ENCODE data around the gene ALKBH5. TPM values are rescaled to one million over a fixed set of nuclear protein-coding genes. Genes with fewer than 3 reads are reported as not detected.

Gene ALKBH5
- polyA plus RNA-seq, 1 experiment = 97.5 TPM

DNA sequence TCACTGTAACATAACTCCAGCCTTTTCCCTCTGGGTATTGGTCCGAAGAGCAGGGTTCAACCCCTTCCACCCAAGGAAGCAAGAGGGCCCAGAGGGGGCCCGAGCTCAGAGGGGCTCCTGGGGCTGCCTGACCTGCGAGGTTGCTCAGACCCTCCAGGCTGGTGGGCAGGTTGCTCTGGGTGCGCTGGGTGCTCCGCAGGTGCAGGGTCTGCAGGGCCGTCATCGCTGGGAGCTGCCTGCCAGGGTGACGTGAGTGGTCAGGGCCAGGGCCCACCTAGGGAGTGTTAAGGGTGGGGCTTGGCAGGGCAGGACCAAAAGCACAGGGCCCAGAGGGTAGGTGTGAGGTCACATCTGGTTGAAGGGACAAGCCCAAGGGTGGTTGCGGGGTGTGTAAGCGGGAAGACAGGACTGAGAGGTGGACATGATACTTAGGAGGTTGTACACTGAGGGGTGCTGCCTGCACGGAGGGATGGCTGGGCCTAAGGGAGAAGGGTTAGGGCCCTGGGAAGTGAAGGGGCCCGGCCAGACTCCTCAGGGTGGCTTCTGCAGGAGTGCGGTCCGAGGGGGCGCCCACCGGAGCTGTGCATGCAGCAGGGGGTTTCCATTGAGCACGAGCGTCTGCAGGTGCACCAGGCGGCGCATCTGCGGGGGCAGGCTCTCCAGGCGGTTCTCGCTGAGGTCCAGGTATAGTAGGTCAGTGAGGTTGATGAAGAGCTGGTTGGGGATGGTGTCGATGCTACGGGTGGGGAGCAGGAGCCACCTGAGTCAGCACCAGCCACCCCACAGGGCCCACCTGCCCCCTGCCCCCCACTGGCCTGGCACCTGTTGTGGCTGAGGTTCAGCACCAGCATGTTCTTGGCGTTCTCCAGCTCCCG, 70.6 kb downstream of the ALKBH5 start:
- ChIA-PET CTCF (no interaction called here), POLR2A (no interaction called here)
- TF ChIP-seq, protein P1, sequence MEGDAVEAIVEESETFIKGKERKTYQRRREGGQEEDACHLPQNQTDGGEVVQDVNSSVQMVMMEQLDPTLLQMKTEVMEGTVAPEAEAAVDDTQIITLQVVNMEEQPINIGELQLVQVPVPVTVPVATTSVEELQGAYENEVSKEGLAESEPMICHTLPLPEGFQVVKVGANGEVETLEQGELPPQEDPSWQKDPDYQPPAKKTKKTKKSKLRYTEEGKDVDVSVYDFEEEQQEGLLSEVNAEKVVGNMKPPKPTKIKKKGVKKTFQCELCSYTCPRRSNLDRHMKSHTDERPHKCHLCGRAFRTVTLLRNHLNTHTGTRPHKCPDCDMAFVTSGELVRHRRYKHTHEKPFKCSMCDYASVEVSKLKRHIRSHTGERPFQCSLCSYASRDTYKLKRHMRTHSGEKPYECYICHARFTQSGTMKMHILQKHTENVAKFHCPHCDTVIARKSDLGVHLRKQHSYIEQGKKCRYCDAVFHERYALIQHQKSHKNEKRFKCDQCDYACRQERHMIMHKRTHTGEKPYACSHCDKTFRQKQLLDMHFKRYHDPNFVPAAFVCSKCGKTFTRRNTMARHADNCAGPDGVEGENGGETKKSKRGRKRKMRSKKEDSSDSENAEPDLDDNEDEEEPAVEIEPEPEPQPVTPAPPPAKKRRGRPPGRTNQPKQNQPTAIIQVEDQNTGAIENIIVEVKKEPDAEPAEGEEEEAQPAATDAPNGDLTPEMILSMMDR (IDR thresholded peaks at IDR 0.05; ENCODE audit: insufficient read depth, low read depth, low read length) = no peak
- no peak for DNase-seq (ENCODE audit: low read depth)
- Histone ChIP-seq H3K4me3 (ENCODE audit: low read depth, low read length) (no peak overlapping the region), H3K36me3 (ENCODE audit: control insufficient read depth, insufficient read depth, low read length) (peaks cover 60% of the 10 kb centered on the region), H3K27me3 (ENCODE audit: control insufficient read depth, insufficient read depth, low read length) (no peaks in the 10 kb centered on the region)

DNA sequence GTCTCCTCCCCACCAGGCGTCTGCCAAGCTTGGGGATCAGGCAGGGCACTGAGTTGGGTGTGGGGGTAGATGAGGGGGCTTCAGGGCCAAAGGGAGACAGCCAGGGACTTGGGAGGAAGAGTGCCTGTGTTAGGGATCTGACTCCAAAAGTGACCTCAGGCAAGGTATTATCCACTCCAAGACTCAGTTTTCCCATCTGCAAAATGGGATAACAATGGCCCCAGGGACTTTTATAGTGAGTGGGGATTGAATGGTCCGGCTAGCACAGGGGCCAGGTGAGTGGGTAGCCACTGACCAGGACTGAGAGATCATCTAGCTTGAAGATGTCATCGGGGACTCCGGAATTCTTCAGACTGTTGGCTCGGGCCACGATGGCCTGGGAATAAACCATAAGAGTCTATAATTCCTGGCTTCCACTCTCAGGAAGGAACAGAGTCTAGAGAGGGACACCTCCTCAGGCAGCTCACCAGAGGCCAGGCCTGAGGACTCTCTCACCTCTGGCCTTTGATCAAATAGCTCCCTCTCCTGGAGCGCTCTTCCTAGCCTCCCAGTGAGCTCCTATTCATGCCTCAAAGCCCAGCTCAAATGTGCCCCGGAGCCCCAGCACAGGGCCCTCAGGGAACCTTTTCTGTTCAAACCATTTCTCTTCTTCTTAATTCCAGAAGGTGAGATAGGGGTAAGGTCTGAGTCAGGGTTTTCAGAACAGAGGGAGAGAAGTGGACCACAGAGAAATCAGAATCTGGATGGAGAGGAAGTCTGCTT, 71.4 kb downstream of the ALKBH5 start:
- CTCF ChIA-PET = interaction anchor here (0.5 to 2.9 kb wide), 3 partner anchors 7 to 37 kb away, joined by 3 to 11 read pairs (median 5); no protein-coding TSS in a partner anchor
- Histone ChIP-seq H3K36me3 (ENCODE audit: control insufficient read depth, insufficient read depth, low read length) (peaks cover 57% of the 10 kb centered on the region), H3K4me3 (ENCODE audit: low read depth, low read length) (no peak overlapping the region), H3K27me3 (ENCODE audit: control insufficient read depth, insufficient read depth, low read length) (no peaks in the 10 kb centered on the region)
- DNase-seq (ENCODE audit: low read depth) = no peak
- TF ChIP-seq, protein P1 (IDR thresholded peaks at IDR 0.05; ENCODE audit: insufficient read depth, low read depth, low read length) = no peak
- POLR2A ChIA-PET = no interaction called here

DNA sequence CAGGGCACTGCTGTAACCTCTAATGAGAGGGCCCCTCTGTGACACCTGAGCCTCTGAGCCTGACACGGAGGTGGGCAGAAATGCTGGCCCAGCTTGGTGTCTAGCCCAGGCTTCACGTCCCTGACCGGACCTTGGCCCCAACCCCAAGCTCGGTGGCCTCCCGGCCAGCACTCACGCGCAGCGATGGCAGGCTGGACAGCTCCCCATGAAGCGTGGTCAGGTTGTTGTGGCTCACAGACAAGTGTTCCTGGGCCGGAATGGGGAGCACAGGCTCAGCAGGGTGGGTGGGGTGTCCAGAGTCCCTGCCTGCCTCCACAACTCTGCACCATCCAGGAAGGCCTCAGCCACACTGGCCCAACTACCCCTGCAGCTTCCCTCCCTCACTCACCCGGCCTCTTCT, 72.7 kb downstream of the ALKBH5 start:
- POLR2A ChIA-PET = no interaction called here
- no peak for DNase-seq (ENCODE audit: low read depth)
- no peak overlapping the region for H3K4me3 ChIP-seq (ENCODE audit: low read depth, low read length)
- peaks cover 44% of the 10 kb centered on the region for H3K36me3 ChIP-seq (ENCODE audit: control insufficient read depth, insufficient read depth, low read length)
- no peaks in the 10 kb centered on the region for H3K27me3 ChIP-seq (ENCODE audit: control insufficient read depth, insufficient read depth, low read length)
- CTCF ChIA-PET = interaction anchor here (1.2 to 2.9 kb wide), 3 partner anchors 8 to 64 kb away, joined by 4 to 11 read pairs (median 5); no protein-coding TSS in a partner anchor
- TF ChIP-seq, protein P1 (IDR thresholded peaks at IDR 0.05; ENCODE audit: insufficient read depth, low read depth, low read length) = no peak

DNA sequence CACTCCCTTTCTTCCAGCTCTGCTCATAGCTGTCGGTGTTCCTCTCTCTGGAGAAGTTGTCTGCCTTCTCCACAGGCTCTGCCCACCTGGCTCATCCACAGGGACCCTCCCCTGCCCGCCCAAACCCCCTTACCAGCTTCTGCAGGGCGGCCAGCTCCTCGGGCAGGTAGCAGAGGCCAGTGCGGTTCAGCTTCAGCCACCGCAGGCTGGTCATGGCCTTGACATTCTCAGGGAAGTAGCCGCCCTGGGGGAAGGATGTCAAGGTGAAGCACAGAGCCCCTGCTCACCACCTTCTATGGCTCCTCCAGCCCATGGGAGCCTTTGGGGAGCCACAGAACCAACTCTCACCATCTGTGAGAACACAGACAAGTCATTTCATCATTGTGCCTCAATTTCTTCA, 73.1 kb downstream of the ALKBH5 start:
- H3K27me3 ChIP-seq (ENCODE audit: control insufficient read depth, insufficient read depth, low read length) = no peaks in the 10 kb centered on the region
- TF ChIP-seq, protein P1 (IDR thresholded peaks at IDR 0.05; ENCODE audit: insufficient read depth, low read depth, low read length) = no peak
- CTCF ChIA-PET = interaction anchor here (1.5 to 2.9 kb wide), 2 partner anchors 9 to 64 kb away, joined by 4 to 11 read pairs; no protein-coding TSS in a partner anchor
- POLR2A ChIA-PET = no interaction called here
- peaks cover 40% of the 10 kb centered on the region for H3K36me3 ChIP-seq (ENCODE audit: control insufficient read depth, insufficient read depth, low read length)
- no peak overlapping the region for H3K4me3 ChIP-seq (ENCODE audit: low read depth, low read length)
- no peak for DNase-seq (ENCODE audit: low read depth)

All from BJ (cell line).